ENCODE data around the gene TMEM132C. TPM values are rescaled to one million over a fixed set of nuclear protein-coding genes. Genes with fewer than 3 reads are reported as not detected.

TMEM132C gene
- total and polyA plus RNA-seq, 4 donors: 0.05 to 0.08 (median 0.05) TPM; not detected in 1

DNA sequence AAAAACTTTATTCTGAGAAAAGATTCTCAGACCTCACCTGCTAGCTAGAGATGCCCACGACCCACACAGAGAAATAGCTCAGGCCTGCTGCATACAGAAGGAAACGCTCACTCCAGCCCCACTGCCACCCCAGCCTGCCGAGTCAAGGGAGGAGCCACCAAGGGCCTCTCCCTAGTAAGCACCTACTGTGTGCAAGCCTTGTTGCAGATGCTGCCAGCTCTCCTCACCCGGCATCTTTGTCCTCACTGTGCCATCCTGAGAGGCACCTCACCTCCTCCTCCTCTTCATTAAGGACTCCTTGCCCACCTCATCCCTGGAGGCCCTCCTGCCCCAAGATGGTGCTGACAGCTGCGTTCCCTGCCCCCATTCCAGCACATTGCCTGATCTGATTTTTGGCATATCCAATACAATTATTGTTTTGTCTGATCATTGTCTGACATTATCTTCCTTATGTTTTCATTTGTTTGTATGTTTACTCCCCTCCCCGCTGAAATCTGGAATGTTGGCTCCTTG lies 359.9 kb downstream of the TMEM132C start:
- Histone ChIP-seq H3K27ac (ENCODE audit: low read depth in 1 of 2, low read length in 2 of 2) (no peak overlapping the region), H3K9ac (ENCODE audit: low read depth in 1 of 2, low read length in 2 of 2) (no peak overlapping the region), H3K4me1 (ENCODE audit: control insufficient read depth in 4 of 4, insufficient read depth in 4 of 4, low read length in 3 of 4) (no peaks in the 10 kb centered on the region), H3K4me3 (ENCODE audit: low read depth in 1 of 3, low read length in 3 of 3) (no peak overlapping the region), H3K36me3 (ENCODE audit: control insufficient read depth in 4 of 4, insufficient read depth in 3 of 4, low read depth in 1 of 4, low read length in 3 of 4) (no peaks in the 10 kb centered on the region), H3K9me3 (ENCODE audit: control insufficient read depth in 4 of 4, low read length in 3 of 4) (no peaks in the 10 kb centered on the region), H3K27me3 (ENCODE audit: control insufficient read depth in 4 of 4, insufficient read depth in 4 of 4, low read length in 3 of 4) (peaks cover 0 to 3% (median 0%) of the 10 kb centered on the region in 4 donors)
- 78% methylated on average over 6 of the region's 6 CpGs for WGBS
- TF ChIP-seq RAD21 (IDR thresholded peaks at IDR 0.05) (no peak), FOXA2 (IDR thresholded peaks at IDR 0.05) (no peak), NR2F2 (IDR thresholded peaks at IDR 0.05) (no peak)
- TF ChIP-seq, protein P1, sequence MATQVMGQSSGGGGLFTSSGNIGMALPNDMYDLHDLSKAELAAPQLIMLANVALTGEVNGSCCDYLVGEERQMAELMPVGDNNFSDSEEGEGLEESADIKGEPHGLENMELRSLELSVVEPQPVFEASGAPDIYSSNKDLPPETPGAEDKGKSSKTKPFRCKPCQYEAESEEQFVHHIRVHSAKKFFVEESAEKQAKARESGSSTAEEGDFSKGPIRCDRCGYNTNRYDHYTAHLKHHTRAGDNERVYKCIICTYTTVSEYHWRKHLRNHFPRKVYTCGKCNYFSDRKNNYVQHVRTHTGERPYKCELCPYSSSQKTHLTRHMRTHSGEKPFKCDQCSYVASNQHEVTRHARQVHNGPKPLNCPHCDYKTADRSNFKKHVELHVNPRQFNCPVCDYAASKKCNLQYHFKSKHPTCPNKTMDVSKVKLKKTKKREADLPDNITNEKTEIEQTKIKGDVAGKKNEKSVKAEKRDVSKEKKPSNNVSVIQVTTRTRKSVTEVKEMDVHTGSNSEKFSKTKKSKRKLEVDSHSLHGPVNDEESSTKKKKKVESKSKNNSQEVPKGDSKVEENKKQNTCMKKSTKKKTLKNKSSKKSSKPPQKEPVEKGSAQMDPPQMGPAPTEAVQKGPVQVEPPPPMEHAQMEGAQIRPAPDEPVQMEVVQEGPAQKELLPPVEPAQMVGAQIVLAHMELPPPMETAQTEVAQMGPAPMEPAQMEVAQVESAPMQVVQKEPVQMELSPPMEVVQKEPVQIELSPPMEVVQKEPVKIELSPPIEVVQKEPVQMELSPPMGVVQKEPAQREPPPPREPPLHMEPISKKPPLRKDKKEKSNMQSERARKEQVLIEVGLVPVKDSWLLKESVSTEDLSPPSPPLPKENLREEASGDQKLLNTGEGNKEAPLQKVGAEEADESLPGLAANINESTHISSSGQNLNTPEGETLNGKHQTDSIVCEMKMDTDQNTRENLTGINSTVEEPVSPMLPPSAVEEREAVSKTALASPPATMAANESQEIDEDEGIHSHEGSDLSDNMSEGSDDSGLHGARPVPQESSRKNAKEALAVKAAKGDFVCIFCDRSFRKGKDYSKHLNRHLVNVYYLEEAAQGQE (IDR thresholded peaks at IDR 0.05): no peak
- TF ChIP-seq, protein P2, sequence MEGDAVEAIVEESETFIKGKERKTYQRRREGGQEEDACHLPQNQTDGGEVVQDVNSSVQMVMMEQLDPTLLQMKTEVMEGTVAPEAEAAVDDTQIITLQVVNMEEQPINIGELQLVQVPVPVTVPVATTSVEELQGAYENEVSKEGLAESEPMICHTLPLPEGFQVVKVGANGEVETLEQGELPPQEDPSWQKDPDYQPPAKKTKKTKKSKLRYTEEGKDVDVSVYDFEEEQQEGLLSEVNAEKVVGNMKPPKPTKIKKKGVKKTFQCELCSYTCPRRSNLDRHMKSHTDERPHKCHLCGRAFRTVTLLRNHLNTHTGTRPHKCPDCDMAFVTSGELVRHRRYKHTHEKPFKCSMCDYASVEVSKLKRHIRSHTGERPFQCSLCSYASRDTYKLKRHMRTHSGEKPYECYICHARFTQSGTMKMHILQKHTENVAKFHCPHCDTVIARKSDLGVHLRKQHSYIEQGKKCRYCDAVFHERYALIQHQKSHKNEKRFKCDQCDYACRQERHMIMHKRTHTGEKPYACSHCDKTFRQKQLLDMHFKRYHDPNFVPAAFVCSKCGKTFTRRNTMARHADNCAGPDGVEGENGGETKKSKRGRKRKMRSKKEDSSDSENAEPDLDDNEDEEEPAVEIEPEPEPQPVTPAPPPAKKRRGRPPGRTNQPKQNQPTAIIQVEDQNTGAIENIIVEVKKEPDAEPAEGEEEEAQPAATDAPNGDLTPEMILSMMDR (IDR thresholded peaks at IDR 0.05; ENCODE audit: low read depth, low read length, missing input control): no peak
- no peak for DNase-seq (ENCODE audit: low spot score)

DNA sequence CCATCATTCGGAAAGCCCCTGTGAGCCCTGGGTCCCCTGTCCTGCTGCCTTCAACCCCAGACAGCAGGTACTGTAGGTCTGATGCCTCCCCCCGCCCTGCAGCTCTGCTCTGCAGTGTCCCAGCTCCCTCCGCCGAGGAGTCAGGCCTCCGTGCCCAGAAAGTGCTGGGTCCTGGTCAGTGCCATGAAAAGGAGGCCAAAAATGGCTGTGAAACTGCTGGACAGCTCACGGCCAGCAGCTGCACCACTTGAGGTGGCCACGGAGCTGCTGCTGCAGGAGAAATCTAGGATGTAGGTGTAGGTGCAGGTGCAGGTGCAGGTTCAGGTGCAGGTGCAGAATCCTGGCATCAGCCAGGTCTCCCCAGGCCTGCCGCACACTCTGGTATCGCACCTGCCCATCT lies 360.7 kb downstream of the TMEM132C start:
- H3K9ac ChIP-seq (ENCODE audit: low read depth in 1 of 2, low read length in 2 of 2): no peak overlapping the region
- no peaks in the 10 kb centered on the region for H3K9me3 ChIP-seq (ENCODE audit: control insufficient read depth in 4 of 4, low read length in 3 of 4)
- H3K4me1 ChIP-seq (ENCODE audit: control insufficient read depth in 4 of 4, insufficient read depth in 4 of 4, low read length in 3 of 4): no peaks in the 10 kb centered on the region
- H3K4me3 ChIP-seq (ENCODE audit: low read depth in 1 of 3, low read length in 3 of 3): no peak overlapping the region
- WGBS: 71% methylated on average over 9 of the region's 9 CpGs
- TF ChIP-seq, protein P3, sequence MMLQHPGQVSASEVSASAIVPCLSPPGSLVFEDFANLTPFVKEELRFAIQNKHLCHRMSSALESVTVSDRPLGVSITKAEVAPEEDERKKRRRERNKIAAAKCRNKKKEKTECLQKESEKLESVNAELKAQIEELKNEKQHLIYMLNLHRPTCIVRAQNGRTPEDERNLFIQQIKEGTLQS (IDR thresholded peaks at IDR 0.05): no peak
- TF ChIP-seq, protein P4, sequence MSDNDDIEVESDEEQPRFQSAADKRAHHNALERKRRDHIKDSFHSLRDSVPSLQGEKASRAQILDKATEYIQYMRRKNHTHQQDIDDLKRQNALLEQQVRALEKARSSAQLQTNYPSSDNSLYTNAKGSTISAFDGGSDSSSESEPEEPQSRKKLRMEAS (IDR thresholded peaks at IDR 0.05): no peak
- no peak for TF ChIP-seq SP1 (IDR thresholded peaks at IDR 0.05)
- TF ChIP-seq FOXA1 (IDR thresholded peaks at IDR 0.05): no peak
- TF ChIP-seq, protein P1 (IDR thresholded peaks at IDR 0.05): no peak
- TF ChIP-seq JUND (IDR thresholded peaks at IDR 0.05): no peak
- TF ChIP-seq RXRA (IDR thresholded peaks at IDR 0.05): no peak
- TF ChIP-seq TAF1 (conservative IDR thresholded peaks at IDR 0.05): no peak
- TF ChIP-seq, protein P5, sequence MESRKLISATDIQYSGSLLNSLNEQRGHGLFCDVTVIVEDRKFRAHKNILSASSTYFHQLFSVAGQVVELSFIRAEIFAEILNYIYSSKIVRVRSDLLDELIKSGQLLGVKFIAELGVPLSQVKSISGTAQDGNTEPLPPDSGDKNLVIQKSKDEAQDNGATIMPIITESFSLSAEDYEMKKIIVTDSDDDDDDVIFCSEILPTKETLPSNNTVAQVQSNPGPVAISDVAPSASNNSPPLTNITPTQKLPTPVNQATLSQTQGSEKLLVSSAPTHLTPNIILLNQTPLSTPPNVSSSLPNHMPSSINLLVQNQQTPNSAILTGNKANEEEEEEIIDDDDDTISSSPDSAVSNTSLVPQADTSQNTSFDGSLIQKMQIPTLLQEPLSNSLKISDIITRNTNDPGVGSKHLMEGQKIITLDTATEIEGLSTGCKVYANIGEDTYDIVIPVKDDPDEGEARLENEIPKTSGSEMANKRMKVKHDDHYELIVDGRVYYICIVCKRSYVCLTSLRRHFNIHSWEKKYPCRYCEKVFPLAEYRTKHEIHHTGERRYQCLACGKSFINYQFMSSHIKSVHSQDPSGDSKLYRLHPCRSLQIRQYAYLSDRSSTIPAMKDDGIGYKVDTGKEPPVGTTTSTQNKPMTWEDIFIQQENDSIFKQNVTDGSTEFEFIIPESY (IDR thresholded peaks at IDR 0.05): no peak
- TF ChIP-seq HNF4A (conservative IDR thresholded peaks at IDR 0.05): no peak
- TF ChIP-seq FOXA2 (IDR thresholded peaks at IDR 0.05): no peak
- TF ChIP-seq, protein P2 (IDR thresholded peaks at IDR 0.05; ENCODE audit: low read depth, low read length, missing input control): no peak
- no peak for TF ChIP-seq YY1 (IDR thresholded peaks at IDR 0.05)
- TF ChIP-seq HNF4G (IDR thresholded peaks at IDR 0.05): no peak
- TF ChIP-seq RAD21 (IDR thresholded peaks at IDR 0.05): no peak
- no peaks in the 10 kb centered on the region for H3K36me3 ChIP-seq (ENCODE audit: control insufficient read depth in 4 of 4, insufficient read depth in 3 of 4, low read depth in 1 of 4, low read length in 3 of 4)
- DNase-seq (ENCODE audit: low spot score): no peak
- H3K27me3 ChIP-seq (ENCODE audit: control insufficient read depth in 4 of 4, insufficient read depth in 4 of 4, low read length in 3 of 4): peaks cover 0 to 4% (median 0%) of the 10 kb centered on the region in 4 donors
- no peak overlapping the region for H3K27ac ChIP-seq (ENCODE audit: low read depth in 1 of 2, low read length in 2 of 2)

Data from liver (tissue), 9 donors.